Measurements from ENCODE around the gene NIPAL1.
A peak's percentile ranks its signal among the peaks of the same experiment; 100 is the strongest.

Gene NIPAL1

GRCh38 chr4:48030470-48030869 lies 13.9 kb downstream of the NIPAL1 start:
- no peak for TF ChIP-seq CTCF (IDR thresholded peaks at IDR 0.05)

- TF ChIP-seq CTCF (IDR thresholded peaks at IDR 0.05): no peak
Measured at GRCh38 chr4:48031802-48032525, 15.4 kb downstream of the NIPAL1 start.

- no peak for TF ChIP-seq CTCF (IDR thresholded peaks at IDR 0.05)
Measured at GRCh38 chr4:48032721-48033120, 16.1 kb downstream of the NIPAL1 start.

- no peak for TF ChIP-seq CTCF (IDR thresholded peaks at IDR 0.05)
Measured at GRCh38 chr4:48033412-48033811, 16.8 kb downstream of the NIPAL1 start.

DNA sequence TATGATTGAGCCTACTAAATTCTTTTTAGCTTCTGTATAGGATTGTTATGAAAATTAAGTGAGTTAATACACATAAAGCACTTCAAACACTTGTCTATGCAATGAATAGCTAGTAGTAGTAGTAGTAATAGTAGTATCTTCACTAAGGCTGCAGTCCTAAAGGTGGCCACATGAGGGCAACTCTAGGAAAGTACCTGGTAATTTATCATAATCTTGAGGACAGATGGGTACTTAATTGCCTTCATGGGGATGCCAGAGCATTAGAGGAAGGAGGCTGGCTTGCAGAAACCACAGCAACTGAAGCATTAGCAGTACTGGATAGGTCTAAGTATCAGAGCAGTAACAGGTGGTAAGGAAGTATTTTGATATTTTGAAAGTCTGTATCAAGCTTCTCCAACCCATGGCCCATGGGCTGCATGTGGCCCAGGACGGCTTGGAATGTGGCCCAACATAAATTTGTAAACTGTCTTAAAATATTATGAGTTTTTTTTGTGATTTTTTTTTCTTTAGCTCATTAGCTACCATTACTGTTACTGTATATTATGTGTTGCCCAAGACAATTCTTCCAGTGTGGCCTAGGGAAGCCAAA lies 17.3 kb downstream of the NIPAL1 start:
- peak; percentile 54 for TF ChIP-seq CTCF (IDR thresholded peaks at IDR 0.05)

DNA sequence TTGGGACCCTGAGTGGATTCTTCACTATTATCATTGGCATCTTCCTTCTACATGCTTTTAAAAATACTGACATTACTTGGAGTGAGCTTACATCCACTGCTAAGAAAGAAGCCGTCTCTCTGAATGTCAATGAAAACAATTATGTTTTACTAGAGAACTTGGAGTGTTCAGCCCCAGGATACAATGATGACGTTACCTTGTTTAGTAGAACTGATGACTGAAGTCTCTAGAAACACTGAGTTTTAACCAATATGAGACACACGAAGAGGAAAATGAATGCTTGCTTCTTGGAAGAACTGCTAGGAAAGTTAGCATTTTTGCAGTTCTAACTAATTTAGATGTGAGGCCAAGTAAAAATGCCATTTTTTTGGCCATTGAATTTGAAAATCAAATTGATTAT lies 19.4 kb downstream of the NIPAL1 start:
- TF ChIP-seq CTCF (IDR thresholded peaks at IDR 0.05): no peak

- TF ChIP-seq CTCF (IDR thresholded peaks at IDR 0.05): no peak
Measured at GRCh38 chr4:48037117-48037462, 20.5 kb downstream of the NIPAL1 start.
